Pancreas (tissue), 10 donors: Measurements from ENCODE around the gene MMP14. TPM values are rescaled to one million over a fixed set of nuclear protein-coding genes. Genes with fewer than 3 reads are reported as not detected.

Experiments
- ATAC-seq, 4 donors: fragments of 200-7000 bp; cut with Tn5 transposase; one replicate each; pipeline versions ENCODE4 v1.8.0 to v1.9.1; 2020; ENCODE audit warnings: mild to moderate bottlenecking in 4 of 4, moderate library complexity in 4 of 4
- DNase-seq, 6 donors: peaks; one replicate each; pipeline ENCODE4 v3.0.0-alpha.2; 2020
- FAIRE-seq: peaks from 2 replicates; lab custom pipeline; 2012; peaks lifted over from hg19 to GRCh38; lab: Jason Lieb, UNC
- H3K27ac ChIP-seq, 4 donors: fragments of 200-600 bp; sonication (generic); 1 replicate in 3 of 4; 2 replicates in 1 of 4; pipeline versions ENCODE4 v1.5.0 to v1.8.0; 2020
- H3K27me3 ChIP-seq, 4 donors: fragments of 200-600 bp; one replicate each; pipeline ENCODE4 v1.8.0; 2021
- H3K36me3 ChIP-seq, 3 donors: fragments of 200-600 bp; sonication (generic) in 1 of 3; one replicate each; pipeline versions ENCODE4 v1.5.0 to v1.8.0; 2020 to 2021
- H3K4me1 ChIP-seq, 3 donors: fragments of 200-600 bp; one replicate each; pipeline ENCODE4 v1.8.0; 2021
- H3K4me3 ChIP-seq, 4 donors: fragments of 200-600 bp; sonication (generic) in 2 of 4; one replicate each; pipeline versions ENCODE4 v1.5.0 to v1.8.0; 2020 to 2021
- H3K9me3 ChIP-seq, 4 donors: fragments of 200-600 bp; one replicate each; pipeline ENCODE4 v1.8.0; 2021
- WGBS, 2 donors: extraction: QIAGEN DNeasy Blood & Tissue Kit; methylation state at CpG; one replicate each; pipeline ENCODE4 v1.1.7; 2013; 5-methylcytosine and 5-hydroxymethylcytosine counted together
- intact Hi-C, 3 donors: fragments of 100-400 bp; cut with DNase I; formaldehyde crosslinking; loops; one replicate each; pipeline versions ENCODE4 v1.11.1 to v1.14.2; 2022
- polyA plus RNA-seq, 2 donors: library from polyadenylated mRNA; stranded (reverse); fragments of 200-250 nt; gene quantifications; one replicate each; pipeline ENCODE4 v1.2.3, GENCODE V29; 2013
- total RNA-seq, 6 donors: library from RNA; stranded (reverse); fragmentation: NEBNext Ultra II Directional in 4 of 6; extraction: Animal tissue kit (Norgen Biotek cat#: 25700) in 4 of 6; gene quantifications; one replicate each; pipeline versions ENCODE4 v1.2.1 to v1.2.4, GENCODE V29; 2021 to 2023
- TF ChIP-seq, protein P1 (sequence below), 4 donors: fragments of 200-600 bp; sonication (generic) in 3 of 4; IDR thresholded peaks; one replicate each; pipeline versions ENCODE4 v1.5.0 to v1.8.0; 2021; ENCODE audit warnings: antibody characterized with exemption in 4 of 4
- donor health status: healthy with polysubstance abuse.
- donor health status: DM: no; HTN: no; CAD: no; lungs with moderate emphysema.
- donor health status: DM: no; HTN: no; CAD: no.
- donor health status: control.
- donor health status: control.
- donor health status: Bipolar disorder and iron deficiency.
- donor health status: DM: yes; HTN: yes; CAD: no.
- donor health status: DM: no; HTN: no; CAD: no.
- donor health status: DM: no; HTN: no; CAD: no.
- donor health status: DM: yes; HTN: yes; CAD: no.

MMP14 gene
- total and polyA plus RNA-seq, 8 donors = 18.7 to 146 (median 34.0) TPM

DNA sequence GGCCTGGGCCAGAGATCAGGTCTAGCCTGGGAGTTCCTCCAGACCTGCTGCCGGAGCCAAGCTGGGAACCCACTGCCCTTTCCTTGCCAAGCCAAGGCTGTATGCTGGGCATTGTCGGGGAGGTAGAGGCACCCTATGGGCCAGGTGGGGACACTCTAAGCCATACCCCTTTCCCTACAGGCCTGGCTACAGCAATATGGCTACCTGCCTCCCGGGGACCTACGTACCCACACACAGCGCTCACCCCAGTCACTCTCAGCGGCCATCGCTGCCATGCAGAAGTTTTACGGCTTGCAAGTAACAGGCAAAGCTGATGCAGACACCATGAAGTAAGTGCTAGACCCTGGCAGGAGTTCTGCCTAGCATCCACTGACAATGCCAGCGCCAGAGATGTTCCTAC, 4.9 kb downstream of the MMP14 start:
- no peaks in the 10 kb centered on the region for H3K27me3 ChIP-seq
- DNase-seq = no peak
- peaks cover 0 to 43% (median 32%) of the 10 kb centered on the region in 3 donors for H3K36me3 ChIP-seq
- peaks cover 0 to 11% (median 0%) of the 10 kb centered on the region in 3 donors for H3K4me1 ChIP-seq
- intact Hi-C loops = no loop called here
- WGBS, 2 donors = 96 to 97% methylated on average over 9 of the region's 9 CpGs
- TF ChIP-seq, protein P1, sequence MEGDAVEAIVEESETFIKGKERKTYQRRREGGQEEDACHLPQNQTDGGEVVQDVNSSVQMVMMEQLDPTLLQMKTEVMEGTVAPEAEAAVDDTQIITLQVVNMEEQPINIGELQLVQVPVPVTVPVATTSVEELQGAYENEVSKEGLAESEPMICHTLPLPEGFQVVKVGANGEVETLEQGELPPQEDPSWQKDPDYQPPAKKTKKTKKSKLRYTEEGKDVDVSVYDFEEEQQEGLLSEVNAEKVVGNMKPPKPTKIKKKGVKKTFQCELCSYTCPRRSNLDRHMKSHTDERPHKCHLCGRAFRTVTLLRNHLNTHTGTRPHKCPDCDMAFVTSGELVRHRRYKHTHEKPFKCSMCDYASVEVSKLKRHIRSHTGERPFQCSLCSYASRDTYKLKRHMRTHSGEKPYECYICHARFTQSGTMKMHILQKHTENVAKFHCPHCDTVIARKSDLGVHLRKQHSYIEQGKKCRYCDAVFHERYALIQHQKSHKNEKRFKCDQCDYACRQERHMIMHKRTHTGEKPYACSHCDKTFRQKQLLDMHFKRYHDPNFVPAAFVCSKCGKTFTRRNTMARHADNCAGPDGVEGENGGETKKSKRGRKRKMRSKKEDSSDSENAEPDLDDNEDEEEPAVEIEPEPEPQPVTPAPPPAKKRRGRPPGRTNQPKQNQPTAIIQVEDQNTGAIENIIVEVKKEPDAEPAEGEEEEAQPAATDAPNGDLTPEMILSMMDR (IDR thresholded peaks at IDR 0.05) = no peak
- H3K4me3 ChIP-seq = no peak overlapping the region
- FAIRE-seq = no peak
- H3K9me3 ChIP-seq = no peaks in the 10 kb centered on the region
- no peak overlapping the region for H3K27ac ChIP-seq
- ATAC-seq = no peak

DNA sequence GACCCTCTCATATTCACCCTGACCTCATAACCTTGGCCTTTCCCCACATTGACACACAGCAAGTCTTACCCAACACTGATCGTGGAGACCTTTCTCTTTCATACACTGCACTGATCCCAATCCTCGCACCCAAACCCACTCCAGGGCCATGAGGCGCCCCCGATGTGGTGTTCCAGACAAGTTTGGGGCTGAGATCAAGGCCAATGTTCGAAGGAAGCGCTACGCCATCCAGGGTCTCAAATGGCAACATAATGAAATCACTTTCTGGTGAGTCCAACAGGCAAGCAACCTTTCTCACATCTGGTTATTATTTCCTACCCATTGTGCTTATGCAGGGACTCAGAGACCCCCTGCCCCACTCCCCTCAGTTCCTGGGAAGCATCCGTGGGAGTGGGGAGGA, 5.4 kb downstream of the MMP14 start:
- H3K27ac ChIP-seq = no peak overlapping the region
- ATAC-seq = no peak
- peaks cover 0 to 47% (median 34%) of the 10 kb centered on the region in 3 donors for H3K36me3 ChIP-seq
- no peak for FAIRE-seq
- intact Hi-C loops = no loop called here
- H3K27me3 ChIP-seq = no peaks in the 10 kb centered on the region
- no peak overlapping the region for H3K4me3 ChIP-seq
- WGBS, 2 donors = 92 to 96% methylated on average over 8 of the region's 8 CpGs
- H3K4me1 ChIP-seq = peaks cover 0 to 11% (median 0%) of the 10 kb centered on the region in 3 donors
- no peak for DNase-seq
- H3K9me3 ChIP-seq = no peaks in the 10 kb centered on the region
- TF ChIP-seq, protein P1 (IDR thresholded peaks at IDR 0.05) = no peak

DNA sequence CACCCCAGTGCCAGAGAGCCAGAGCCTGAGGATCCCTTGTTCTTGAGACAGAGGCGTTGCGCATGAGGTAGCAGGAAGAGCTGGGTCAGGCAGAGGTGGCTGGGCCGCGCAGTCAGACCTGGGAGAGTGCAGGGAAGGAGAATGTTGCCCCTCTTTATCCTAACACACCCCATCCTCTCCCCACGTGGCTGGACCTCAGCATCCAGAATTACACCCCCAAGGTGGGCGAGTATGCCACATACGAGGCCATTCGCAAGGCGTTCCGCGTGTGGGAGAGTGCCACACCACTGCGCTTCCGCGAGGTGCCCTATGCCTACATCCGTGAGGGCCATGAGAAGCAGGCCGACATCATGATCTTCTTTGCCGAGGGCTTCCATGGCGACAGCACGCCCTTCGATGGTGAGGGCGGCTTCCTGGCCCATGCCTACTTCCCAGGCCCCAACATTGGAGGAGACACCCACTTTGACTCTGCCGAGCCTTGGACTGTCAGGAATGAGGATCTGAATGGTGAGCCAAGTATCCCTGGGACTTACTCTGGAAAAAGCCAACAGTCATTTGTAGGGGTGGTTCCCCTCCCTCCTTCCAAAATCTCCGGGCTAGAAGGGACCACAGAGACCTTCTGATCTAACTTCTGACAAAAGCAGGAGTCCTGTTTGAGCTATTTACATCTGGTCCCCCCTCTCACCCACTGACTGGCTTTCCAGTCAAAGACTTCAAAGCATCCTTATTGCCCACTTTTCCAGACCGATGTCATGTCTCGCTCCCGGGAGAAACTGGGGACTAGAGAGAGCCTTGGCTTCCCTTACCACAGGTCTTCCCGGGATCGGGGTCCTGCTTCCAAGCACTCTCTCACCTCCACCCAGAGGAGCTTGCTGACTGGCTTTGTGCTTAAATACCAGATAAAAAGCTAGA, 6.1 kb downstream of the MMP14 start:
- H3K4me3 ChIP-seq = no peak overlapping the region
- FAIRE-seq (no peak), DNase-seq (no peak), ATAC-seq (no peak)
- WGBS, 2 donors = 89 to 90% methylated on average over 28 of the region's 28 CpGs
- H3K27me3 ChIP-seq = no peaks in the 10 kb centered on the region
- TF ChIP-seq, protein P1 (IDR thresholded peaks at IDR 0.05) = no peak
- H3K27ac ChIP-seq = no peak overlapping the region
- no peaks in the 10 kb centered on the region for H3K9me3 ChIP-seq
- intact Hi-C loops = no loop called here
- H3K4me1 ChIP-seq = peaks cover 0 to 11% (median 0%) of the 10 kb centered on the region in 3 donors
- H3K36me3 ChIP-seq = peaks cover 0 to 50% (median 34%) of the 10 kb centered on the region in 3 donors

DNA sequence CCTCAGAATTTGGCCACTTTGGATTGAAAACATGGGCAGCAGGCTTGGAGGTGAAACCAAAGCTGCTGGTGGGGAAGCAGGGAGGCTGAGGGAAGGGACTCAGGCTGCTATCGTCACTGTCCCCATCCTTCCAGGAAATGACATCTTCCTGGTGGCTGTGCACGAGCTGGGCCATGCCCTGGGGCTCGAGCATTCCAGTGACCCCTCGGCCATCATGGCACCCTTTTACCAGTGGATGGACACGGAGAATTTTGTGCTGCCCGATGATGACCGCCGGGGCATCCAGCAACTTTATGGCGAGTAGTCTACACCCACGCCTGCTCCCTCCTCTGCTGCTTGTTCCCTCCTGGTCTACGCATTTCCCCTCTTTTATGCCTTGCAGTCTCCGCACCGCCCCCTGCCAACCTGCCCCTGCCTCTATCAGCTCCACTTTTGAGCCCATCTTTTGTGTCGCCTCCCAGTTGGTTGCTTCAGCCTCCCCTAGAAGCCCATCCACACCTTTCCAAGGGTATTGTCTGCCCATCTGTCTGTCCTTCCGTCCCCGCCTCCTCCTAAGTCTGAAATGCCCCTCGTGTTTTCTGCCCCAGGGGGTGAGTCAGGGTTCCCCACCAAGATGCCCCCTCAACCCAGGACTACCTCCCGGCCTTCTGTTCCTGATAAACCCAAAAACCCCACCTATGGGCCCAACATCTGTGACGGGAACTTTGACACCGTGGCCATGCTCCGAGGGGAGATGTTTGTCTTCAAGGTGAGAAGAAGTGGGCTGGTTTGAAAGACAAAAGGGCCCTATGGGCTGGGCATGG, 6.9 kb downstream of the MMP14 start:
- FAIRE-seq = no peak
- peaks cover 0 to 13% (median 0%) of the 10 kb centered on the region in 3 donors for H3K4me1 ChIP-seq
- peaks cover 0 to 50% (median 34%) of the 10 kb centered on the region in 3 donors for H3K36me3 ChIP-seq

More for the DNA sequence above, 6.9 kb downstream of the MMP14 start:
- ATAC-seq = no peak
- Histone ChIP-seq H3K9me3 (no peaks in the 10 kb centered on the region), H3K27me3 (no peaks in the 10 kb centered on the region), H3K27ac (no peak overlapping the region), H3K4me3 (no peak overlapping the region)
- TF ChIP-seq, protein P1 (IDR thresholded peaks at IDR 0.05) = no peak
- 89 to 93% methylated on average over 21 of the region's 21 CpGs for WGBS, 2 donors
- no peak for DNase-seq
- intact Hi-C loops = no loop called here
